H1 (cell line): ENCODE results near the gene ENTREP3. TPM values are rescaled to one million over a fixed set of nuclear protein-coding genes. Genes with fewer than 3 reads are reported as not detected.

Experiments used
- CTCF ChIA-PET: fragments of 300-600 bp; sonication (Branson Sonifier 250); formaldehyde crosslinking; loops from one replicate; lab custom pipeline; 2021; ENCODE audit not compliant: partially characterized antibody; lab: Charles Lee
- POLR2A ChIA-PET: fragments of 300-600 bp; sonication (Branson Sonifier 250); formaldehyde crosslinking; loops from one replicate; lab custom pipeline; 2021; ENCODE audit warnings: inconsistent platforms; ENCODE audit not compliant: partially characterized antibody; lab: Charles Lee
- DNase-seq, 2 experiments: peaks; one replicate each; pipeline versions ENCODE4 v3.0.0 to v3.0.0-alpha.2; 2010 to 2022; ENCODE audit warnings: low spot score in 2 of 2, low read depth in 1 of 2, mixed read lengths in 1 of 2
- FAIRE-seq: peaks from 2 replicates; lab custom pipeline; 2011; peaks lifted over from hg19 to GRCh38; lab: Jason Lieb, UNC
- H2AFZ ChIP-seq: 2 replicates; pipeline ENCODE4 v1.8.1; 2012; ENCODE audit warnings: low read length, inconsistent platforms
- H2AK5ac ChIP-seq: 2 replicates; pipeline ENCODE4 v1.6.1; 2013; ENCODE audit warnings: low read depth, low read length
- H2BK120ac ChIP-seq: replicated peaks from 2 replicates; pipeline ENCODE3; 2013; ENCODE audit warnings: low read depth, low read length, inconsistent platforms
- H2BK12ac ChIP-seq: 2 replicates; pipeline ENCODE4 v1.6.1; 2013; ENCODE audit warnings: low read depth, low read length
- H2BK15ac ChIP-seq: 2 replicates; pipeline ENCODE4 v1.6.1; 2013; ENCODE audit warnings: low read length
- H2BK20ac ChIP-seq: 2 replicates; pipeline ENCODE4 v1.6.1; 2013; ENCODE audit warnings: low read length
- H2BK5ac ChIP-seq: 2 replicates; pipeline ENCODE4 v1.6.1; 2013; ENCODE audit warnings: low read depth, low read length
- H3K14ac ChIP-seq: 2 replicates; pipeline ENCODE4 v1.6.1; 2013; ENCODE audit warnings: inconsistent platforms; ENCODE audit not compliant: insufficient read length
- H3K18ac ChIP-seq: 2 replicates; pipeline ENCODE4 v1.6.1; 2013; ENCODE audit warnings: low read length; ENCODE audit errors: extremely low read depth
- H3K23ac ChIP-seq: 2 replicates; pipeline ENCODE4 v1.6.1; 2013; ENCODE audit warnings: inconsistent platforms; ENCODE audit not compliant: insufficient read length
- H3K23me2 ChIP-seq: 2 replicates; pipeline ENCODE4 v1.6.1; 2013; ENCODE audit warnings: low read depth, low read length
- H3K27ac ChIP-seq: 2 replicates; pipeline ENCODE4 v1.6.1; 2011; ENCODE audit warnings: low read depth, low read length, inconsistent platforms
- H3K27me3 ChIP-seq, 4 experiments: replicated peaks in 1 of 4; 1 replicate in 1 of 4; 2 replicates in 3 of 4; pipeline versions ENCODE4 v1.6.1 to v1.8.1; 2011 to 2013; ENCODE audit warnings: low read length in 3 of 4, mild to moderate bottlenecking in 3 of 4, inconsistent platforms in 2 of 4, mixed read lengths in 2 of 4, moderate library complexity in 1 of 4; ENCODE audit not compliant: control insufficient read depth in 3 of 4, insufficient read depth in 3 of 4; ENCODE audit errors: extremely low read depth in 1 of 4
- H3K36me3 ChIP-seq, 4 experiments: 2 replicates each; pipeline versions ENCODE4 v1.6.1 to v1.8.1; 2011 to 2013; ENCODE audit warnings: mild to moderate bottlenecking in 4 of 4, low read length in 3 of 4, moderate library complexity in 2 of 4, control low read depth in 1 of 4, inconsistent platforms in 1 of 4; ENCODE audit not compliant: insufficient read depth in 4 of 4, control insufficient read depth in 2 of 4
- H3K4ac ChIP-seq: replicated peaks from 2 replicates; pipeline ENCODE3; 2013; ENCODE audit warnings: low read length, low read depth, mixed read lengths, inconsistent platforms; ENCODE audit not compliant: insufficient read length
- H3K4me1 ChIP-seq, 4 experiments: replicated peaks in 1 of 4; 1 replicate in 1 of 4; 2 replicates in 3 of 4; pipeline versions ENCODE4 v1.6.1 to v1.8.1; 2011 to 2013; ENCODE audit warnings: low read length in 3 of 4, inconsistent platforms in 2 of 4, mixed read lengths in 1 of 4; ENCODE audit not compliant: insufficient read depth in 4 of 4, control insufficient read depth in 3 of 4
- H3K4me2 ChIP-seq, 2 experiments: 2 replicates each; pipeline versions ENCODE4 v1.6.1 to v1.8.1; 2011 to 2013; ENCODE audit warnings: low read depth in 2 of 2, low read length in 2 of 2, control low read depth in 1 of 2, inconsistent platforms in 1 of 2, mild to moderate bottlenecking in 1 of 2; ENCODE audit not compliant: insufficient read depth in 1 of 2
- H3K4me3 ChIP-seq, 4 experiments: fragments of 200-600, 300-600 bp in 1 of 4; sonication (generic), shearing (Covaris generic), sonication (Bioruptor Twin) in 1 of 4; 2 replicates each; pipeline versions ENCODE4 v1.5.1 to v1.8.1; 2011 to 2016; ENCODE audit warnings: low read length in 4 of 4, low read depth in 3 of 4, control low read depth in 2 of 4, inconsistent platforms in 2 of 4, mild to moderate bottlenecking in 2 of 4, mixed read lengths in 1 of 4, moderate library complexity in 1 of 4; ENCODE audit not compliant: insufficient read depth in 2 of 4; ENCODE audit errors: extremely low read depth in 1 of 4
- H3K56ac ChIP-seq: replicated peaks from 2 replicates; pipeline ENCODE3; 2013; ENCODE audit warnings: low read depth, mild to moderate bottlenecking, mixed read lengths, low read length, inconsistent platforms; ENCODE audit not compliant: insufficient read length
- H3K79me1 ChIP-seq: 2 replicates; pipeline ENCODE4 v1.6.1; 2013; ENCODE audit warnings: low read depth, low read length, control low read depth
- H3K79me2 ChIP-seq, 2 experiments: 2 replicates each; pipeline versions ENCODE4 v1.6.1 to v1.8.1; 2012 to 2013; ENCODE audit warnings: low read length in 2 of 2, mild to moderate bottlenecking in 2 of 2, inconsistent platforms in 1 of 2; ENCODE audit not compliant: insufficient read depth in 2 of 2, control insufficient read depth in 1 of 2
- H3K9ac ChIP-seq, 4 experiments: replicated peaks in 1 of 4; 1 replicate in 1 of 4; 2 replicates in 3 of 4; pipeline versions ENCODE4 v1.6.1 to v1.8.1; 2011 to 2013; ENCODE audit warnings: low read depth in 3 of 4, low read length in 3 of 4, control low read depth in 2 of 4, mild to moderate bottlenecking in 2 of 4, moderate library complexity in 2 of 4, inconsistent platforms in 1 of 4; ENCODE audit errors: extremely low read depth in 1 of 4
- H3K9me3 ChIP-seq, 2 experiments: 2 replicates each; pipeline versions ENCODE4 v1.6.1 to v1.8.1; 2012 to 2013; ENCODE audit warnings: mild to moderate bottlenecking in 2 of 2, moderate library complexity in 2 of 2, control low read depth in 1 of 2, inconsistent platforms in 1 of 2, low read depth in 1 of 2, low read length in 1 of 2, mixed read lengths in 1 of 2; ENCODE audit not compliant: insufficient read depth in 2 of 2
- H4K20me1 ChIP-seq, 2 experiments: replicated peaks in 1 of 2; 2 replicates each; pipeline versions ENCODE3 to v1.8.1; 2011 to 2013; ENCODE audit warnings: inconsistent platforms in 2 of 2, low read length in 2 of 2, mild to moderate bottlenecking in 1 of 2; ENCODE audit not compliant: insufficient read depth in 2 of 2, control insufficient read depth in 1 of 2
- H4K5ac ChIP-seq: 2 replicates; pipeline ENCODE4 v1.6.1; 2013; ENCODE audit warnings: low read length, low read depth, mixed read lengths, inconsistent platforms; ENCODE audit not compliant: insufficient read length
- H4K8ac ChIP-seq: 2 replicates; pipeline ENCODE4 v1.8.0; 2013; ENCODE audit warnings: mild to moderate bottlenecking, moderate library complexity, low read length, inconsistent platforms; ENCODE audit not compliant: insufficient read depth; ENCODE audit errors: extremely low read depth
- H4K91ac ChIP-seq: replicated peaks from 2 replicates; pipeline ENCODE3; 2013; ENCODE audit warnings: low read length, mixed read lengths, inconsistent platforms; ENCODE audit not compliant: insufficient read length
- ATF2 ChIP-seq: IDR thresholded peaks from 2 replicates; pipeline ENCODE4 v1.6.1; 2012; ENCODE audit warnings: low read length, inconsistent platforms
- BACH1 ChIP-seq: IDR thresholded peaks from 2 replicates; pipeline ENCODE4 v1.6.1; 2012; ENCODE audit warnings: low read length, improper control_type of control experiment
- BRCA1 ChIP-seq: IDR thresholded peaks from 2 replicates; pipeline ENCODE4 v1.6.1; 2012; ENCODE audit warnings: low read depth, low read length, improper control_type of control experiment
- CBX5 ChIP-seq: fragments of 300-800, 300-1000 bp; sonication (generic); IDR thresholded peaks from 2 replicates; pipeline ENCODE4 v1.7.1; 2016; ENCODE audit warnings: antibody characterized with exemption, low read length, low read depth
- JUN ChIP-seq: IDR thresholded peaks from 2 replicates; pipeline ENCODE4 v1.6.1; 2011; ENCODE audit warnings: low read depth, mild to moderate bottlenecking, improper control_type of control experiment, low read length
- SAP30 ChIP-seq: fragments of 300-600 bp; sonication (generic); IDR thresholded peaks from 2 replicates; pipeline ENCODE4 v1.7.1; 2012; ENCODE audit warnings: low read length, moderate library complexity, mild to moderate bottlenecking, inconsistent platforms; ENCODE audit not compliant: insufficient read depth, insufficient replicate concordance
- SIN3A ChIP-seq, 2 experiments: IDR thresholded peaks in 1 of 2; conservative IDR thresholded peaks in 1 of 2; 2 replicates each; pipeline ENCODE4 v1.6.1; 2011 to 2012; ENCODE audit warnings: low read length in 2 of 2, improper control_type of control experiment in 1 of 2, low read depth in 1 of 2, mild to moderate bottlenecking in 1 of 2
- TAF7 ChIP-seq: optimal IDR thresholded peaks from 2 replicates; pipeline ENCODE3; 2011; ENCODE audit warnings: low read depth, mild to moderate bottlenecking, inconsistent platforms, low read length, moderate library complexity, borderline replicate concordance
- TCF12 ChIP-seq: IDR thresholded peaks from 2 replicates; pipeline ENCODE4 v1.6.1; 2011; ENCODE audit warnings: low read depth, mild to moderate bottlenecking, low read length
- WGBS, 2 experiments: shearing (Covaris generic) in 1 of 2; methylation state at CpG; one replicate each; pipeline versions ENCODE4 v1.1.6 to v1.1.7; 2013 to 2015; ENCODE audit warnings: low lambda C conversion rate in 2 of 2, mixed read lengths in 2 of 2, inconsistent platforms in 1 of 2, low coverage in 1 of 2, missing lambda C conversion rate in 1 of 2; ENCODE audit not compliant: insufficient replicate concordance in 2 of 2, insufficient coverage in 1 of 2, insufficient read length in 1 of 2; ENCODE audit errors: extremely low coverage in 1 of 2, missing lambda C conversion rate in 1 of 2; 5-methylcytosine and 5-hydroxymethylcytosine counted together
- polyA plus RNA-seq, 7 experiments: library from polyadenylated mRNA; depleted of rRNA in 3 of 7; stranded (reverse) in 5 of 7; unstranded in 2 of 7; fragments of >200 nt in 5 of 7; fragments of 200-250 nt in 2 of 7; gene quantifications; 1 replicate in 5 of 7; 2 replicates in 1 of 7; 4 replicates in 1 of 7; pipeline versions ENCODE4 v1.2.1 to v1.2.3, GENCODE V29; 2011 to 2013; ENCODE audit warnings: missing spikeins in 2 of 7, mixed read lengths in 2 of 7
- total RNA-seq: library from RNA; stranded (reverse); fragmentation: NEBNext Ultra II Directional; extraction: Animal tissue kit (Norgen Biotek cat#: 25700); gene quantifications from 2 replicates; pipeline ENCODE4 v1.2.1, GENCODE V29; 2021

Gene ENTREP3
- total and polyA plus RNA-seq, 2 of the 8 experiments (the other 6 are each of a cell fraction or from before 2014, with no cell fraction given): 22.8 to 52.2 TPM

DNA sequence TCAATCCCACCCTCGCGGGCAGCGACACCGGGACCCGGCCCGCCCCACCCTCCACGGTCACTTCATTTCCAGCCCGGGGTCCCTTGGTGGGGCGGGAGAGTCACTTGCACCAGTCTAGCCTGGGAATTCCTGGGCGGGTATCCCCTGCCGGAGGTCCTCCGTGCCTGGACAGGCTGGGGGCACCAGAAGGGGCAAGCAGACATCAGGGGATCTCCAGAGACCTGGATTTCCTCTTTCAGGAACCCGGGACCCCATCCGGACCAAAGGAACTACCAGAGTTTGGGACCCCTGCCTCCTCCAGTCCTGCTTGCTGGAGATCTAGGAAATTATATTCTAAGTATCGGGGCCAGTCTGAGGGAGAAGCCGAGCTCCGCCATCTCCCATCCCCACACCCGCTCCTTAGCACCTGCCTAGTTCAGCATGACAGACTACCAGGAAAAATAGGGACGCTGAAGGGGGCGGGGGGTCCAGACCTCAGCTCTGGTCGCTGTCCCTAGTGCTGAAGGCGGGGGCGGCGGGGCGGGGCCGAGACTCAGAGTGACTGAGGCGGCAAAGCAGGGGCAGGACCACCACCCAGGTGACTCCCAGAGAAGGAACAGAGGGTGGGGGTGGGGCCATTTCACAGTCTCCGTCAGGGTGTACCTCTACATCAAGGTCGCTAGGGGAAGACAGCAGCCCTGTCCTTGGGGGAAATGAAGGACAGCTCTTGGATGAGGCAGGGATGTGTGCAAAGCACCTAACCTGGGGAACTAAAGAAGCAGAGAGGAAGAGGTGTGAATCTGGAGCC is 22.8 kb upstream of the ENTREP3 start:
- no peak overlapping the region for H3K27ac ChIP-seq
- H3K36me3 ChIP-seq: no peaks in the 10 kb centered on the region; a peak in 1 of 8 replicates
- H3K4me3 ChIP-seq: peak overlapping the region; percentile 60 to 82 (median 76)
- no peaks in the 10 kb centered on the region for H3K9me3 ChIP-seq
- no peak overlapping the region for H2BK15ac ChIP-seq
- no peak overlapping the region for H2BK12ac ChIP-seq
- no peak overlapping the region for H3K4ac ChIP-seq
- H2BK5ac ChIP-seq: no peak overlapping the region
- H2BK120ac ChIP-seq: no peak overlapping the region
- H3K9ac ChIP-seq: no peak overlapping the region
- H2BK20ac ChIP-seq: no peak overlapping the region
- WGBS, 2 experiments: 3% methylated on average over 18 of the region's 29 CpGs; no CpG with 5 or more reads in 1 of the 2 experiments
- FAIRE-seq (no peak), DNase-seq (peak; percentile 93 to 98)
- no peaks in the 10 kb centered on the region; the same call in 1 of the 2 replicates for H3K79me1 ChIP-seq
- no peak overlapping the region for H3K18ac ChIP-seq
- ChIA-PET CTCF (interaction anchor here (0.7 to 8.4 kb wide), 17 partner anchors 10 to 77 kb away, joined by 3 to 79 read pairs (median 6); partner anchors contain the start of genes FDPS, PKLR, RUSC1 and SCAMP3), POLR2A (interaction anchor here (0.8 to 2.4 kb wide), 17 partner anchors 10 to 86 kb away, joined by 3 to 7 read pairs (median 4); partner anchors contain the start of genes FDPS, RUSC1 and SCAMP3)
- H4K5ac ChIP-seq: no peak overlapping the region
- H4K91ac ChIP-seq: no peak overlapping the region
- no peak overlapping the region; the same call in 1 of the 2 replicates for H2AFZ ChIP-seq
- H4K20me1 ChIP-seq: no peaks in the 10 kb centered on the region
- peaks cover 0 to 3% (median 0%) of the 10 kb centered on the region in 4 experiments; a peak in 2 of 7 replicates for H3K27me3 ChIP-seq
- peak overlapping the region; percentile 85 to 97 for H3K4me2 ChIP-seq
- no peak overlapping the region for H3K23ac ChIP-seq
- H3K4me1 ChIP-seq: peaks cover 9 to 14% (median 13%) of the 10 kb centered on the region in 4 experiments
- no peak overlapping the region for H3K14ac ChIP-seq
- no peak overlapping the region for H2AK5ac ChIP-seq
- no peak overlapping the region for H4K8ac ChIP-seq
- H3K56ac ChIP-seq: no peak overlapping the region
- no peaks in the 10 kb centered on the region for H3K79me2 ChIP-seq
- peaks cover 10% of the 10 kb centered on the region; the same call in 1 of the 2 replicates for H3K23me2 ChIP-seq
- no peak for TF ChIP-seq BACH1
- TF ChIP-seq ATF2: no peak
- TF ChIP-seq TAF7: no peak
- TF ChIP-seq JUN: no peak
- peak; percentile 93 to 96 for TF ChIP-seq SIN3A (conservative IDR thresholded peaks at IDR 0.05 in 1 of 2, IDR thresholded peaks at IDR 0.05 in 1 of 2; ENCODE audit: low read depth in 1 of 2, low read length in 2 of 2)
- TF ChIP-seq BRCA1: no peak
- TF ChIP-seq CBX5: no peak
- peak; percentile 85 for TF ChIP-seq SAP30
- TF ChIP-seq TCF12: 0 out of 2 replicates have a peak, but pooled peaks have one; percentile 61
